ENCODE results near the gene STON1. TPM values are rescaled to one million over a fixed set of nuclear protein-coding genes. Genes with fewer than 3 reads are reported as not detected.
"Not testable (repeated sequence)": the region's sequence is repeated elsewhere in the genome, so short reads cannot be mapped to it uniquely, and the experiment has no call there.

Gene STON1
- total RNA-seq, 1 donor from 2014 or later = 37.5 TPM

DNA sequence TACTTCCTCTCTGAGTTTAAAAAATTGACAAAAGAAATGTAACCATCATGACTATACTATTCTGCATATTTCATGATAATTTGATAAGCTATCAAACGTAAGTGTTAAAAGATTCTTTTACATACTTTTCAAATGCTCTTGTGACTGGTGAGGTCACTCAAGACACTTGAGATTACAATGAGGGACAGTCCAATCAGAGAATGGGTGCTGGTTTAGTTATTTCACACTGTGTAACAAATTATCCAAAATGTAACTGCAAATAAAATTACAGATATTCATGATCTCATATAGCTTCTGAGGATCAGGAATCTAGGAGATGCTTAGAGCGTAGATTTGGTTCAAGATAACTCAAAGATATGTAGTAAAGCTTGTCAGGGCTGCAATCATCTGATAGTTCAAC lies 83.3 kb downstream of the STON1 start:
- TF ChIP-seq, protein P1, sequence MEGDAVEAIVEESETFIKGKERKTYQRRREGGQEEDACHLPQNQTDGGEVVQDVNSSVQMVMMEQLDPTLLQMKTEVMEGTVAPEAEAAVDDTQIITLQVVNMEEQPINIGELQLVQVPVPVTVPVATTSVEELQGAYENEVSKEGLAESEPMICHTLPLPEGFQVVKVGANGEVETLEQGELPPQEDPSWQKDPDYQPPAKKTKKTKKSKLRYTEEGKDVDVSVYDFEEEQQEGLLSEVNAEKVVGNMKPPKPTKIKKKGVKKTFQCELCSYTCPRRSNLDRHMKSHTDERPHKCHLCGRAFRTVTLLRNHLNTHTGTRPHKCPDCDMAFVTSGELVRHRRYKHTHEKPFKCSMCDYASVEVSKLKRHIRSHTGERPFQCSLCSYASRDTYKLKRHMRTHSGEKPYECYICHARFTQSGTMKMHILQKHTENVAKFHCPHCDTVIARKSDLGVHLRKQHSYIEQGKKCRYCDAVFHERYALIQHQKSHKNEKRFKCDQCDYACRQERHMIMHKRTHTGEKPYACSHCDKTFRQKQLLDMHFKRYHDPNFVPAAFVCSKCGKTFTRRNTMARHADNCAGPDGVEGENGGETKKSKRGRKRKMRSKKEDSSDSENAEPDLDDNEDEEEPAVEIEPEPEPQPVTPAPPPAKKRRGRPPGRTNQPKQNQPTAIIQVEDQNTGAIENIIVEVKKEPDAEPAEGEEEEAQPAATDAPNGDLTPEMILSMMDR (IDR thresholded peaks at IDR 0.05) = no peak
- Mint-ChIP-seq H3K4me3 (ENCODE audit: unreplicated experiment) (no peak overlapping the region), H3K36me3 (ENCODE audit: unreplicated experiment) (peaks cover 4% of the 10 kb centered on the region), H3K27ac (ENCODE audit: unreplicated experiment) (no peak overlapping the region), H3K9me3 (ENCODE audit: unreplicated experiment) (peaks cover 5% of the 10 kb centered on the region), H3K4me1 (ENCODE audit: unreplicated experiment) (no peaks in the 10 kb centered on the region), H3K27me3 (ENCODE audit: unreplicated experiment) (peaks cover under 1% of the 10 kb centered on the region)
- no peak for DNase-seq (ENCODE audit: extremely low spot score, unreplicated experiment)

DNA sequence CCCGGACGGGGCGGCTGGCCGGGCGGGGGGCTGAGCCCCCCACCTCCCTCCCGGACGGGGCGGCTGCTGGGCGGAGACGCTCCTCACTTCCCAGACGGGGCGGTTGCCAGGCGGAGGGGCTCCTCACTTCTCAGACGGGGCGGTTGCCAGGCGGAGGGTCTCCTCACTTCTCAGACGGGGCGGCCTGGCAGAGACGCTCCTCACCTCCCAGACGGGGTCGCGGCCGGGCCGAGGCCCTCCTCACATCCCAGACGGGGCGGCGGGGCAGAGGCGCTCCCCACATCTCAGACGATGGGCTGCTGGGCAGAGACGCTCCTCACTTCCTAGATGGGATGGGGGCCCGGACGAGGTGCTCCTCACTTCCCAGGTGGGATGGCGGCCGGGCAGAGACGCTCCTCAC lies 84.6 kb downstream of the STON1 start:
- not testable (repeated sequence) for H3K4me3 Mint-ChIP-seq (ENCODE audit: unreplicated experiment); DNase-seq (ENCODE audit: extremely low spot score, unreplicated experiment); H3K9me3 Mint-ChIP-seq (ENCODE audit: unreplicated experiment); H3K27me3 Mint-ChIP-seq (ENCODE audit: unreplicated experiment); H3K27ac Mint-ChIP-seq (ENCODE audit: unreplicated experiment); H3K36me3 Mint-ChIP-seq (ENCODE audit: unreplicated experiment); H3K4me1 Mint-ChIP-seq (ENCODE audit: unreplicated experiment)

DNA sequence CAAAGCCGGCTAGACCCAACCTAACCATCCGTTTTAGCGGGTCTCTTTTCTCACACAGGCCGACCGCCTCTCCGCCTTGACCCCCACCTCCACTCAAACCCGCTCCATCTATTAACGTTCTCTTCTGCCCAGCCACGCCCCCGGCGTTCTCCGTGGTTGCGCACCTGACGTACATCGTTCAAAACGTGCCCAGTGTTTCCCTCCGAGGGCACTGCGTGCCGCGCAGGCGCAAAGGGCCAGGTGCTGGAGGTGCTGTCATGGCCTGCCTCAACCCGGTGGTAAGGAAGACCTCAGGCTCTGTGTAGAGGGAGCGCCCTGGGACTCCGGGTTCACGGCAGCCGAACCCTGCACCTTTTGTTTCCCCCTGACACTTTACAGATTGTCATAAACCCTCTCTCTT lies 87.7 kb downstream of the STON1 start, which contains the start of gene GTF2A1L:
TSS of gene GTF2A1L (plus strand) at position 239 of the 400 bp plus-strand sequence. CDS start at position 258, 19 bp downstream.
- H3K4me3 Mint-ChIP-seq (ENCODE audit: unreplicated experiment) = no peak within 1 kb of the TSS
- no peaks in the 10 kb centered on the region for H3K4me1 Mint-ChIP-seq (ENCODE audit: unreplicated experiment)
- no peak within 1 kb of the TSS for H3K27ac Mint-ChIP-seq (ENCODE audit: unreplicated experiment)
- TF ChIP-seq, protein P1 (IDR thresholded peaks at IDR 0.05) = no peak
- peaks cover 5% of the 10 kb centered on the region for H3K9me3 Mint-ChIP-seq (ENCODE audit: unreplicated experiment)
- H3K27me3 Mint-ChIP-seq (ENCODE audit: unreplicated experiment) = peaks cover 4% of the 10 kb centered on the region
- DNase-seq (ENCODE audit: extremely low spot score, unreplicated experiment) = no peak
- H3K36me3 Mint-ChIP-seq (ENCODE audit: unreplicated experiment) = peaks cover 8% of the 10 kb centered on the region

DNA sequence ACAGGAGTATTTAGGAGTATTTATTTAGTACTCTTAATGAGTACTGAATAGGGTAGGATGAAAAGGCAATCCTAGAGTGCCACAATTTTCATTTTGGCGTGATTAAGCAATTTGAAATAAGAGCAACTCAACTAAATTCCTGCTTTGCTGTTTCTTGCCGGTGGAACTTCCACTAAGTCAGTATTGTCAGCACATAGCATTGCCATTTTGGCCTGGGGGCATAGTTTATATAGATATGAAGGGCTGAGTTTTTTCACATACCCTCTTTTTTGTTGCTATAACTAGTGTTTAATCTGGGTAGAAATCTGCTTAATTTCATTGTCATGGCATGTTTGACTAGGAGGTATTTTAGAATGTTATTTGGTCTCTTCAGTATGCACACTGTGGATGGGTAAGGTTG lies 89.6 kb downstream of the STON1 start:
- Mint-ChIP-seq H3K4me3 (ENCODE audit: unreplicated experiment) (no peak overlapping the region), H3K4me1 (ENCODE audit: unreplicated experiment) (no peaks in the 10 kb centered on the region), H3K36me3 (ENCODE audit: unreplicated experiment) (peaks cover 5% of the 10 kb centered on the region), H3K27ac (ENCODE audit: unreplicated experiment) (no peak overlapping the region), H3K9me3 (ENCODE audit: unreplicated experiment) (no peaks in the 10 kb centered on the region), H3K27me3 (ENCODE audit: unreplicated experiment) (peaks cover 11% of the 10 kb centered on the region)
- TF ChIP-seq, protein P1 (IDR thresholded peaks at IDR 0.05) = no peak
- no peak for DNase-seq (ENCODE audit: extremely low spot score, unreplicated experiment)

DNA sequence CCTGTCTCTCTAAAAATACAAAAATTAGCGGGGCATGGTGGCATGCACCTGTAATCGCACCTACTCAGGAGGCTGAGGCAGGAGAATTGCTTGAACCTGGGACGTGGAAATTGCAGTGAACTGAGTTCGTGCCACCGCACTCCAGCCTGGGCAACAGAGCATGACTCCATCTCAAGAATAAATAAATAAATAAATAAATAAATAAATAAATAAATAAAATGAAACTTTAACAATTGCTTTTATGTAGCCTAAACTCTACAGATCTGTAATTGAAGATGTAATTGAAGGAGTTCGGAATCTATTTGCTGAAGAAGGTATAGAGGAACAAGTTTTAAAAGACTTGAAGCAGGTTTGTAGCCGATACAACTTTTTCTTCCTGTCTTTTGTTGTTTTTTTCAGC lies 90.7 kb downstream of the STON1 start:
- Mint-ChIP-seq H3K4me1 (ENCODE audit: unreplicated experiment) (no peaks in the 10 kb centered on the region), H3K27ac (ENCODE audit: unreplicated experiment) (no peak overlapping the region), H3K9me3 (ENCODE audit: unreplicated experiment) (no peaks in the 10 kb centered on the region), H3K4me3 (ENCODE audit: unreplicated experiment) (no peak overlapping the region), H3K27me3 (ENCODE audit: unreplicated experiment) (peaks cover 11% of the 10 kb centered on the region), H3K36me3 (ENCODE audit: unreplicated experiment) (peaks cover 5% of the 10 kb centered on the region)
- TF ChIP-seq, protein P1 (IDR thresholded peaks at IDR 0.05) = no peak
- no peak for DNase-seq (ENCODE audit: extremely low spot score, unreplicated experiment)

DNA sequence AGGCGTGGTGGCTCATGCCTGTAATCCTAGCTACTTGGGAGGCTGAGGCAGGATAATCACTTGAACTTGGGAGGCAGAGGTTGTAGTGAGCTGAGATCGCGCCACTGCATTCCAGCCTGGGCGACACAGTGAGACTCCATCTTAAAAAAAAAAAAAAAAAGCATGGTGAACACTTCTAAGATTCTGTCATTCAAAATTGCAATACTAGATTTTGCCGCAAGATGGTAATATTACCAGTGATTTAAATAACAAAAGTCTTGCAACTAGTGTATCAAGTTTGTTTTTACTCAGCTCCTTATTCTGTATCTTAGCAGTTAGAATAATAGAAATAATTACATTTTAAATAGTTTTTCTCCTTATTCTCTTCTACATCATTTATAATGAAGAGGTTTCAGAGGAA lies 92.7 kb downstream of the STON1 start:
- peaks cover 11% of the 10 kb centered on the region for H3K27me3 Mint-ChIP-seq (ENCODE audit: unreplicated experiment)

More for the DNA sequence above, 92.7 kb downstream of the STON1 start:
- H3K36me3 Mint-ChIP-seq (ENCODE audit: unreplicated experiment); H3K27ac Mint-ChIP-seq (ENCODE audit: unreplicated experiment); H3K4me3 Mint-ChIP-seq (ENCODE audit: unreplicated experiment); H3K4me1 Mint-ChIP-seq (ENCODE audit: unreplicated experiment); H3K9me3 Mint-ChIP-seq (ENCODE audit: unreplicated experiment); DNase-seq (ENCODE audit: extremely low spot score, unreplicated experiment): not testable (repeated sequence)

All from osteocyte (in vitro differentiated cells).